Islet precursor cell (in vitro differentiated cells): Measurements from ENCODE around the gene ERMP1.
"Not testable (repeated sequence)": the region's sequence is repeated elsewhere in the genome, so short reads cannot be mapped to it uniquely, and the experiment has no call there.

ENCODE experiments used
- DNase-seq: peaks from one replicate; pipeline ENCODE4 v3.0.0-alpha.2; 2018

ERMP1 gene

GRCh38 chr9:5779705-5780218, 53.2 kb downstream of the ERMP1 start:
- DNase-seq: not testable (repeated sequence)

DNA sequence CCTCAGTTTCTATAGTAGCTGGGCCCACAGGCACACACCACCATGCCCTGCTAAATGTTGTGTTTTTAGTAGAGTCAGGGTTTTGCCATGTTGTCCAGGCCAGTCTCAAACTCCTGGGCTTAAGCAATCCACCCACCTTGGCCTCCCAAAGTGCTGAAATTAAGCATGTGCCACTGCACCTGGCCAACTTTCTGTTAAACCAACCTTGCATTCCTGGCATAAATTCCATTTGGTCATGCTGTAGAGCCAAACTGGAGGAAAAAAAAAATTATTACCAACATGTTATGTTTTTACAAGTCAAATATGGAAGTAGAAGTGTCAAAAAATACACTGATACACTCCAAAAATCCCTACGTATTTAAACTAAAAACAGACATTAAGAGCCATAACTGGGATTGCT, 54.1 kb downstream of the ERMP1 start:
- no peak for DNase-seq

DNA sequence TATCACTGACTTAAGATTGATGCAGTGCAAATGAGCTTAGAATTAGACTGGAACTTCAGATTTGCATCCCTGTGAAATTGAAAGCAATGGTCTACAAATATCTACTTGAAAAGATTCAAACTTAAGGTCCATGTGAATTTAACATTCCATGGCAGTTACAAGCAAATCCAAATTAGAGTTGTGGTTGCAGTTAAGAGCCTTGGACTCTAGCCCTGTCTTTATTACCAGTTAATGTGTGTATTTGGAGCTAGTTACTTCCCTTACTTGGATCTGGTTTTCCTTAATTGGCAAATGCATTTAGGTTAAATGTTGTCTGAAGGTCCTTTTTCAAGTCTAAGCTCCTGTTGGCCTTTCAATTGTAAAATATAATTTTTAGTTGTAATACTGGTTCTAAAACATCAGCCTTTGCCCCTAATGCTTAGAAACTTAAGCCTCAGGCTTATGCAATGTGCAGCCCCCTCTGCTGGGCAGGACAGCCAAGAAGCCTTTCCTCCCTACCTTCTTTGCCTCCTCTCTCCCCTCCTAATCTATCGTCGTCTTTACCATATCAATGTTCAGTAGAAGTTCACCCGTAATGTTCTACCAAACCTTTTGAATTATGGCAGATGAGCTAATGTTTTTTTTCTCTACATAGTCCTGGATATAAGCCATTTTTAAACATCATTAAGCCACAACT, 59.5 kb downstream of the ERMP1 start:
- DNase-seq: no peak

DNA sequence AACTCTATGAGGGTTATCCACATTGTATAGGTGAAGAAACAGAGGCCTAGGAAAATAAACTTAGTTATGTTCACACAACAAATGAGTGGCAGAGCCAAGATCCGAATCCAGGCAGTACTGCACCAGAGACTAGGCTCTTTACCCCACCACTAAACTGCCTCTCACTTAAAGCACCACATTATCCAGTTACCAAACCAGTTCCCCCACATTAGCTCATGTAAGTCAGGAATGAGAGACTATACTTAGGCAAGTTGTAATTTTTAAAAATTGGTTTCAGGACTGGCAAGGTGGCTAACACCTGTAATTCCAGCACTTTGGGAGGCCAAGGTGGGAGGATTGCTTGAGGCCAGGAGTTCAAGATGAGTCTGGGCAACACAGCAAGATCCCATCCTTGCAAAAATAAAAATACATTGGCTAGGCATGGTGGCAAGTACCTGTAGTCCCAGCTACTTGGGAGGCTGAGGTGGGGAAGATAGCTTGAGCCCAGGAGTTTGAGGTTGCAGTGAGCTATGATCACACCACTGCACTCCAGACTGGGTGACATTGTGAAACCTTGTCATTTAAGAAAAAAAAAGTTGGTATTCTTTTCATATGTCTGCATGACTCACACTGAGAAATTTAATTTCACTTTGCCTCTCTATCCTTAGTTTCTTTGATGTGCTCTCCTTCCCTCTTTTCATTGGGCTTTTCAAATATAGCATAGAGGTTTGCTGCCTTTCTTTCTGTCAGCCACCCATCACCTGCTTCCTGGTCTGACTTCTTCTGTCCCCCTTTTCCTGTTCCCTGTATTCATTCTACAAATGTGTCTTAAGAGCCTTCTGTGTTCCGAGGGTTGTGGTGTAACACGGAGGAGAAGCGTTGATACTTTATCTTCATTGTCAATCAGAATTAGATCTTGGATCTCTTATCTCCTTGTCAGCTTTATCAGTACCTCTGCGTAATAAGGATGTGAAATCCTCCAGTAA, 64.7 kb downstream of the ERMP1 start:
- DNase-seq: no peak

GRCh38 chr9:5764130-5764868, 68.6 kb downstream of the ERMP1 start:
- DNase-seq: no peak

- no peak for DNase-seq
These were observed 70.5 kb downstream of the ERMP1 start for GRCh38 chr9:5762421-5762820.

- DNase-seq: no peak
These were observed 72.6 kb downstream of the ERMP1 start for GRCh38 chr9:5760338-5760737.

- DNase-seq: no peak
These were observed 76.3 kb downstream of the ERMP1 start for GRCh38 chr9:5756633-5757032.

DNA sequence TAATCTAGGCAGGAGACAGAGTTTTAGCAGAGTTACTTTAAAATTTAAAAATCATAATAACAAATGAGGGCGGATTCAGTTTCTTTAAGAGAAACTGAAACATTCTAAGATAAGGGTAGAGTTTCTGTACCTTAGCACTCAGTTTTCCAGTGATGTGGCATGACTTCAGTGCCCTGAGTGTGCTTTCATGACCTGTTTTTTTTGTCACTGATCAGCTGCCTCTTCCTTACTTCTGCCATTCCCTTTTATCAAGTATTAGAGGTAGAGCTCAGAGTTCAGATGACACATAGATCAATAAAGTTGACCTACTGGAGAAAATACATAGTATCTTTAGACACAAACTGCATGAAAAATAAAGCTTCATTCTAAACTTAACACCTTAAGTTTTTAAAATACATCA, 82.3 kb downstream of the ERMP1 start:
- DNase-seq: no peak

DNA sequence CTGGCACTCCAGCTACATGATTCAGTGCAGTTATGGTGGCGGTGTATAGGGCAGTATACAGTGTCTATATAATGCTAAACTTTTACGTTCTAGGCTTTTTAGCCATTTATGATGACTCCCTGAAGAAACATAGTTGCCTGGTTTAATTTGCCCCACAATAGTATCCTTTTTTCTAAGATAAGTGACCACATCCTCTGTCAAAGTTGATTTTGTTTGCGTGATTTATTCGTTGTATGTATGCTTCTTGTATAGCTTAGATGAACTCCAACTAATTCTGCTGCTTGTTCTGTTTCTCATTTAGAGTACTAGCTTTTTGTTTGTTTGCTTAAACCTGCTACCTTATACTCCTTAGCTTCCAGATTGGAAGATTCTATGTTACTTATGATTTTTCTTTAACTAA, 83.6 kb downstream of the ERMP1 start:
- DNase-seq: no peak

GRCh38 chr9:5748438-5748837, 84.5 kb downstream of the ERMP1 start:
- no peak for DNase-seq

- no peak for DNase-seq
These were observed 89.8 kb downstream of the ERMP1 start for GRCh38 chr9:5743109-5743508.

DNA sequence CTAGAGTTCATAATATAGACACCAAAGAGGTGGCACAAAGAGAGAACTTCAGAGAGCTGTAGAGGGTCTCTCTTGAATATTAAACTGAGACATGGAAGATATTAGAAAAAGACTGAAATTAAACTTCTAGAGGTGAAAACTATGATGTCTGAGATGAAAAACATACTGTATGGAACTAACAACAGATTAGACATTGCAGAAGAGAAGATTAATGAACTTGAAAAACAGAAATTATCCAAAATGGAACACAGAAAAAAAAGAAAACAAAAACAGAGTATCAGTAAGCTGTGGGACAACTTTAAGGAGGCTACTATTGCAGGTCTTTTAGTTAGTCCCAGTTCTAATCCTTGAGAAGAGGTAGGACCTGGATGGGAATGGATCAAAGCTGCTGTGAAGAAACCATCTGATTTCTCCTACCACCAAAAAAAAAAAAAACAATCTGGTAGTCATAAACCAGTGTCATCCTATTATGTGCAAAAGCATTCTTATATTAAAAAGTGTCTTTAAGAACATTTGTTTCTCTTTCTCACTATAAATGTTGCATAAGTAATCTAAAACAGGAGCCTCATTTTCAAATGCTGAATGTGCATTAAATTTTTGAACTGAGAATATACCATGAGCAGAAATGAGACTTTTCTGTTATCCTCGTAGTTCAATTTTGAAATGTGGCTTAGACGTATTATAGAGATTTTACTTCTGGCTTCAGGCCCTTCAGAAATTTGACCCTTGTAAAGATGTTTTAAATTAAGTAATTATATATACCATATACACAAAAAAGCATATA, 96.2 kb downstream of the ERMP1 start:
- DNase-seq: no peak

- no peak for DNase-seq
These were observed 97.8 kb downstream of the ERMP1 start for GRCh38 chr9:5735072-5735471.
